ENCODE results near the gene PDE5A. TPM values are rescaled to one million over a fixed set of nuclear protein-coding genes. Genes with fewer than 3 reads are reported as not detected.

Gene PDE5A
- total and polyA plus RNA-seq, 12 donors, result 6.7 to 23.2 (median 14.2) TPM

DNA sequence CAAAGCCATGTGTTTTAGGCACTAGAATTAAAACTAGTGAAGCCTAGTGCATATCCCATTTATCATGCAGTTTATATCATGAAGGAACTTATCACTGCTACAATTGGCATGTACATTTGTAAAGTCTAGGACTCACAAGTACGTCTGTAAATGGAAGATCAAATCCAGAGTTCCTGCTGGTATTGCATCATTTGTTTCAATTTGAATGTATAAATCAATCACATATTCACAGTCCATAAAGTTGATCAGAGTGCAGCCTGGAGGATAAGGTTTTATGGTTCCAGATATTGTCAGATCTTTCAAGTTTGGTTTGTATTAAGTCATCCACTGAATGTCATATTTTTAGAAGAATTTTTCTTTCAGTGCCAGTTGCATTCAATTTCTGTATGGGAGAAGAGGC is 32.6 kb upstream of the PDE5A start:
- TF ChIP-seq POLR2A (IDR thresholded peaks at IDR 0.05) (no peak), CTCF (IDR thresholded peaks at IDR 0.05) (no peak)
- H3K27me3 ChIP-seq, result no peaks in the 10 kb centered on the region
- intact Hi-C loops (cut with DNase I), result no loop called here
- H3K4me1 ChIP-seq (replicated peaks in 1 of 2), result no peaks in the 10 kb centered on the region
- no peak for DNase-seq
- H3K27ac ChIP-seq, result no peak overlapping the region
- no peak overlapping the region for H3K4me3 ChIP-seq
- no peaks in the 10 kb centered on the region for H3K9me3 ChIP-seq (replicated peaks in 1 of 3)
- 33 to 66% (median 54%) methylated on average over 1 of the region's 1 CpG for WGBS, 4 donors
- H3K36me3 ChIP-seq (replicated peaks in 1 of 2), result no peaks in the 10 kb centered on the region

GRCh38 chr4:119659576-119659975 is 31.0 kb upstream of the PDE5A start:
- H3K36me3 ChIP-seq (replicated peaks in 1 of 2), result no peaks in the 10 kb centered on the region
- no peak for TF ChIP-seq CTCF (IDR thresholded peaks at IDR 0.05)
- no peak for TF ChIP-seq POLR2A (IDR thresholded peaks at IDR 0.05)
- H3K9me3 ChIP-seq (replicated peaks in 1 of 3), result no peaks in the 10 kb centered on the region
- DNase-seq, result no peak
- H3K27me3 ChIP-seq, result no peaks in the 10 kb centered on the region
- H3K27ac ChIP-seq, result no peak overlapping the region
- no peaks in the 10 kb centered on the region for H3K4me1 ChIP-seq (replicated peaks in 1 of 2)
- no peak overlapping the region for H3K4me3 ChIP-seq
- intact Hi-C loops (cut with DNase I), result no loop called here

DNA sequence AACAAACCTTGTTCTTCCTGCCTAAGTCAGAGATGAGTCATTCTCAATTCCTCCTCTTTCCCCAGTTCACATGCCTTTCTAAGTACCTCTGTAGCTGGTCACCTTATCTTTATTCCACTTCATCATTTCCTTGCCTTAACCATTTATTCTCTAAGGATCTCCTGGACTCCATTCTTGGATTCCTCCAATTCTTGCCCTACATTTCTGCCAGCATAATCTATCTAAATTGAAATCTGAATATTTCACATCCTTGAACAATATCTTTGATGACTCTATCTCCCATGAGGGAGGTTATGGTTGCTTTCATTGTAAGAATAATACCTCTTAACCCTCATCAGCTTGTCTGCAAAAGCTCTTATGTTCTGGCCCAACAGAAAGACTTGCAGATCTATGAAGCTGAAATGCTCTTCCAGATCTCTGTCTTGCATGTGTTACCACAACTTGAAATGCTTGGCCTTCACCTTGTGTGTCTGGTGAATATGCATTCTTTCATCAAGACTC is 28.6 kb upstream of the PDE5A start:
- Histone ChIP-seq H3K4me3 (no peak overlapping the region), H3K27ac (no peak overlapping the region), H3K9me3 (replicated peaks in 1 of 3) (no peaks in the 10 kb centered on the region), H3K4me1 (replicated peaks in 1 of 2) (no peaks in the 10 kb centered on the region), H3K36me3 (replicated peaks in 1 of 2) (no peaks in the 10 kb centered on the region), H3K27me3 (no peaks in the 10 kb centered on the region)
- intact Hi-C loops (cut with DNase I), result no loop called here
- TF ChIP-seq POLR2A (IDR thresholded peaks at IDR 0.05) (no peak), CTCF (IDR thresholded peaks at IDR 0.05) (no peak)
- no peak for DNase-seq

GRCh38 chr4:119656342-119656741 is 27.7 kb upstream of the PDE5A start:
- Histone ChIP-seq H3K27ac (peak overlapping the region in 1 of 5 donors; percentile 8), H3K27me3 (no peaks in the 10 kb centered on the region), H3K4me3 (no peak overlapping the region), H3K9me3 (replicated peaks in 1 of 3) (no peaks in the 10 kb centered on the region), H3K4me1 (replicated peaks in 1 of 2) (no peaks in the 10 kb centered on the region), H3K36me3 (replicated peaks in 1 of 2) (no peaks in the 10 kb centered on the region)
- DNase-seq, result no peak
- intact Hi-C loops (cut with DNase I), result no loop called here
- TF ChIP-seq CTCF (IDR thresholded peaks at IDR 0.05) (no peak), POLR2A (IDR thresholded peaks at IDR 0.05) (no peak)

Data from adrenal gland (tissue), 12 donors.